ENCODE results near the gene FABP1.

- peak; percentile 88 to 89 for TF ChIP-seq CTCF (conservative IDR thresholded peaks at IDR 0.05 in 1 of 2, IDR thresholded peaks at IDR 0.05 in 1 of 2; ENCODE audit: extremely low read depth in 1 of 2, insufficient read depth in 1 of 2, low read depth in 1 of 2, low read length in 2 of 2)
- no peak for TF ChIP-seq EZH2 (IDR thresholded peaks at IDR 0.05; ENCODE audit: borderline replicate concordance, low read length)
Observed at GRCh38 chr2:88159955-88160415, 32.1 kb upstream of the FABP1 start.

Data from mammary epithelial cell (primary cell).